ENCODE results near the gene SUV39H1. TPM values are rescaled to one million over a fixed set of nuclear protein-coding genes. Genes with fewer than 3 reads are reported as not detected.
"Not testable (repeated sequence)": the region's sequence is repeated elsewhere in the genome, so short reads cannot be mapped to it uniquely, and the experiment has no call there.

SUV39H1 gene
- total RNA-seq, 2 experiments from 2014 or later = 26.8 to 28.4 TPM

DNA sequence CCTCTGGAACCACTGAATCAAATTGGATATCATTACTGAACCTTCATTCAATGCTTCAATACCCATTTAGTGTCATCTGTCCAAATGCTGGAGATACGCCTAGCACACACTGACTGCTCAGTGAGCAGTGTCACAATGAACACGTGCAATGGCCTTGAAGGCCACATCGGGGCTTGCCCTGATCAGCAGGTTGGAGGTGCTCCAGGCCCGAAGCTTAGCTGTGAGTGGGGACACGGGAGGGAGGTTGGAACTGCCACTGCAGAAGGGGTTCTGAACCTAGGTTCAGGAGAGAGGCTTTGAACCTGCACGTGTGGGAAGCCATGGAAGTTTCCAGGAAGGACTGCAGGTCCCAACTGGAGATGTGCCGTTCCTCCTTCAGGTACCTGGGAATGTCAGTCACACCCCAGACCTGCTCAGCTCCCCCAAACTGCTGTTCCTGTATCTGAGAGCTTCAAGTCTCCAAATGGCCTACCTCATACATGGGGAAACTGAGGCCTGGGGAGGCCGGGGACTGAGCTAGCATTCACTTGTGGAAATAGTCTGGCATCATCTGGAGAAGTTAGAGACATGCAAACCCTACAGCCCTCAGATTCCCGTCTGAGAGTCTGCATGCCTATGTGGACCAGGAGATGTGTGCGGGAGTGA, 14.9 kb upstream of the SUV39H1 start:
- Mint-ChIP-seq H3K9me3 (no peaks in the 10 kb centered on the region), H3K4me1 (ENCODE audit: low read depth) (peaks cover 52% of the 10 kb centered on the region), H3K27me3 (no peaks in the 10 kb centered on the region), H3K4me3 (no peak overlapping the region), H3K36me3 (ENCODE audit: low read depth) (peaks cover 29% of the 10 kb centered on the region), H3K27ac (peak overlapping the region; percentile 67)
- ATAC-seq (no peak), DNase-seq (no peak)
- ChIA-PET CTCF (no interaction called here), POLR2A (interaction anchor here (1.3 kb wide), 1 partner anchor 15 kb away, joined by 5 read pairs; the partner anchor contains the start of gene SUV39H1)
- intact Hi-C loops (cut with micrococcal nuclease) = loop anchor here (5.0 kb wide), 1 partner anchor 56 kb away; no protein-coding TSS in a partner anchor
- TF ChIP-seq, protein P1, sequence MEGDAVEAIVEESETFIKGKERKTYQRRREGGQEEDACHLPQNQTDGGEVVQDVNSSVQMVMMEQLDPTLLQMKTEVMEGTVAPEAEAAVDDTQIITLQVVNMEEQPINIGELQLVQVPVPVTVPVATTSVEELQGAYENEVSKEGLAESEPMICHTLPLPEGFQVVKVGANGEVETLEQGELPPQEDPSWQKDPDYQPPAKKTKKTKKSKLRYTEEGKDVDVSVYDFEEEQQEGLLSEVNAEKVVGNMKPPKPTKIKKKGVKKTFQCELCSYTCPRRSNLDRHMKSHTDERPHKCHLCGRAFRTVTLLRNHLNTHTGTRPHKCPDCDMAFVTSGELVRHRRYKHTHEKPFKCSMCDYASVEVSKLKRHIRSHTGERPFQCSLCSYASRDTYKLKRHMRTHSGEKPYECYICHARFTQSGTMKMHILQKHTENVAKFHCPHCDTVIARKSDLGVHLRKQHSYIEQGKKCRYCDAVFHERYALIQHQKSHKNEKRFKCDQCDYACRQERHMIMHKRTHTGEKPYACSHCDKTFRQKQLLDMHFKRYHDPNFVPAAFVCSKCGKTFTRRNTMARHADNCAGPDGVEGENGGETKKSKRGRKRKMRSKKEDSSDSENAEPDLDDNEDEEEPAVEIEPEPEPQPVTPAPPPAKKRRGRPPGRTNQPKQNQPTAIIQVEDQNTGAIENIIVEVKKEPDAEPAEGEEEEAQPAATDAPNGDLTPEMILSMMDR (IDR thresholded peaks at IDR 0.05) = no peak

DNA sequence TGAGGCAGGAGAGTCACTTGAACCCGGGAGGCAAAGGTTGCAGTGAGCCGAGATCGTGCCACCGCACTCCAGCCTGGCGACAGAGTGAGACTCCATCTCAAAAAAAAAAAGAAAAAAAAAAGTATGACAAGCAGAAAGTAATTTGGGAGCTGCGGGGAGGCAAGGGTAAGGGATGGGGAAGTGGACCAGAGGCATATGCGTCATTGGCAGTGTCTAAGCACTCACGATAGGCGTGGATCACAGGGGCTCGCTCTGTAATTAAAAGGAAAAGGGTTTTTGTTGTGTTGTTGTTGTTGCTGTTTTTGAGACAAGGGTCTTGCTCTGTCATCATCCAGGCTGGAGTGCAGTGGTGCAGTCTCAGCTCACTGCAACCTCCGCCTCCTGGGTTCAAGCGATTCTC, 13.7 kb upstream of the SUV39H1 start:
- peak overlapping the region; percentile 98 for H3K27ac Mint-ChIP-seq
- intact Hi-C loops (cut with micrococcal nuclease) = loop anchor here (5.0 kb wide), 1 partner anchor 55 kb away; no protein-coding TSS in a partner anchor
- H3K27me3 Mint-ChIP-seq, DNase-seq, ATAC-seq, H3K9me3 Mint-ChIP-seq: not testable (repeated sequence)
- CTCF ChIA-PET = interaction anchor here (0.6 to 2.2 kb wide), 3 partner anchors 13 to 199 kb away, joined by 3 to 5 read pairs (median 4); partner anchors contain the start of genes HDAC6 and SUV39H1
- peak overlapping the region; percentile 80 for H3K4me3 Mint-ChIP-seq
- peaks cover 40% of the 10 kb centered on the region for H3K36me3 Mint-ChIP-seq (ENCODE audit: low read depth)
- H3K4me1 Mint-ChIP-seq (ENCODE audit: low read depth) = peaks cover 57% of the 10 kb centered on the region
- POLR2A ChIA-PET = interaction anchor here (0.9 to 1.4 kb wide), 5 partner anchors 13 to 260 kb away, joined by 3 to 10 read pairs (median 6); partner anchors contain the start of gene SUV39H1

DNA sequence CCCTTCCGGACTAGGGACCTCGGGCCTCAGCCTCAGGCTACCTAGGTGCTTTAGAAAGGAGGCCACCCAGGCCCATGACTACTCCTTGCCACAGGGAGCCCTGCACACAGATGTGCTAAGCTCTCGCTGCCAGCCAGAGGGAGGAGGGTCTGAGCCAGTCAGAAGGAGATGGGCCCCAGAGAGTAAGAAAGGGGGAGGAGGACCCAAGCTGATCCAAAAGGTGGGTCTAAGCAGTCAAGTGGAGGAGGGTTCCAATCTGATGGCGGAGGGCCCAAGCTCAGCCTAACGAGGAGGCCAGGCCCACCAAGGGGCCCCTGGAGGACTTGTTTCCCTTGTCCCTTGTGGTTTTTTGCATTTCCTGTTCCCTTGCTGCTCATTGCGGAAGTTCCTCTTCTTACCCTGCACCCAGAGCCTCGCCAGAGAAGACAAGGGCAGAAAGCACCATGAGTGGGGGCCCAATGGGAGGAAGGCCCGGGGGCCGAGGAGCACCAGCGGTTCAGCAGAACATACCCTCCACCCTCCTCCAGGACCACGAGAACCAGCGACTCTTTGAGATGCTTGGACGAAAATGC, 13.0 kb upstream of the SUV39H1 start, which contains the start of gene WAS:
TSS of gene WAS (plus strand) at position 389 of the 572 bp plus-strand sequence. CDS start at position 444, 55 bp downstream.
- Mint-ChIP-seq H3K4me3 (peak within 1 kb of the TSS; percentile 80), H3K4me1 (ENCODE audit: low read depth) (peaks cover 50% of the 10 kb centered on the region), H3K36me3 (ENCODE audit: low read depth) (peaks cover 42% of the 10 kb centered on the region), H3K9me3 (no peaks in the 10 kb centered on the region), H3K27ac (peak within 1 kb of the TSS; percentile 98), H3K27me3 (no peaks in the 10 kb centered on the region)
- ChIA-PET POLR2A (interaction anchor here (0.6 to 1.4 kb wide), 7 partner anchors 12 to 259 kb away, joined by 3 to 10 read pairs (median 3); partner anchors contain the start of gene SUV39H1), CTCF (interaction anchor here (0.6 to 2.2 kb wide), 3 partner anchors 13 to 199 kb away, joined by 3 to 5 read pairs (median 4); partner anchors contain the start of genes HDAC6 and SUV39H1)
- TF ChIP-seq, protein P1 (IDR thresholded peaks at IDR 0.05) = no peak
- peak; percentile 93 for ATAC-seq
- intact Hi-C loops (cut with micrococcal nuclease) = loop anchor here (5.0 kb wide), 1 partner anchor 54 kb away; no protein-coding TSS in a partner anchor
- DNase-seq = peak; percentile 74

DNA sequence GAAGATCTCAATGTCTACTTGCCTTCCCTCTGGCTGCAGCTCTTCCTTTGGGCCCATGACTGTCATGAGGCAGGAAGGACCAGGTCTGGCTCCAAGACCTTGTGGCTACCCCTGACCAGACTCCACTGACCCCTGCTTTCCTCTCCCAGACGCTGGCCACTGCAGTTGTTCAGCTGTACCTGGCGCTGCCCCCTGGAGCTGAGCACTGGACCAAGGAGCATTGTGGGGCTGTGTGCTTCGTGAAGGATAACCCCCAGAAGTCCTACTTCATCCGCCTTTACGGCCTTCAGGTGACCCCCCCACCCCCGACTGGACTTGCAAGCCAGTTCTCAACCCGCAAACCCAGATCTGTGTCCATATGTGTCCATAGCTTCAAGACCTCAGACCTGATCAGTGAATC, 12.4 kb upstream of the SUV39H1 start:
- POLR2A ChIA-PET = interaction anchor here (0.6 to 1.4 kb wide), 7 partner anchors 12 to 258 kb away, joined by 3 to 10 read pairs (median 3); partner anchors contain the start of gene SUV39H1
- no peak for ATAC-seq
- H3K27ac Mint-ChIP-seq = peak overlapping the region; percentile 98
- CTCF ChIA-PET = interaction anchor here (1.5 to 2.2 kb wide), 2 partner anchors 12 to 118 kb away, joined by 4 to 5 read pairs; partner anchors contain the start of genes HDAC6 and SUV39H1
- H3K9me3 Mint-ChIP-seq = no peaks in the 10 kb centered on the region
- TF ChIP-seq, protein P1 (IDR thresholded peaks at IDR 0.05) = no peak
- H3K4me1 Mint-ChIP-seq (ENCODE audit: low read depth) = peaks cover 49% of the 10 kb centered on the region
- peaks cover 42% of the 10 kb centered on the region for H3K36me3 Mint-ChIP-seq (ENCODE audit: low read depth)
- no peaks in the 10 kb centered on the region for H3K27me3 Mint-ChIP-seq
- H3K4me3 Mint-ChIP-seq = peak overlapping the region; percentile 80
- no peak for DNase-seq
- intact Hi-C loops (cut with micrococcal nuclease) = loop anchor here (5.0 kb wide), 1 partner anchor 53 kb away; no protein-coding TSS in a partner anchor

DNA sequence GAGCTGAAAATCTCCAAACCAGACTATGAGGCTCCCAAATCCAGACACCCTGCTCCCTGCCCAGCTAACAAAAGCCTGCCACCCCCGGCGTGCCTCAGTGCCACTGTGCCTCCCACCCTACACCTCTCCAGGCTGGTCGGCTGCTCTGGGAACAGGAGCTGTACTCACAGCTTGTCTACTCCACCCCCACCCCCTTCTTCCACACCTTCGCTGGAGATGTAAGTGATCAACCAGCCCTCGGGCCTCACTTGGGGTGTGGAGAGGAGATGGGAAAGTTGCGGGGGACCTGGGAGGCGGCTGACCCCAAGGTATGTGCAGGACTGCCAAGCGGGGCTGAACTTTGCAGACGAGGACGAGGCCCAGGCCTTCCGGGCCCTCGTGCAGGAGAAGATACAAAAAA, 11.1 kb upstream of the SUV39H1 start:
- H3K9me3 Mint-ChIP-seq = no peaks in the 10 kb centered on the region
- ChIA-PET CTCF (no interaction called here), POLR2A (interaction anchor here (0.7 kb wide), 1 partner anchor 9 kb away, joined by 3 read pairs; no protein-coding TSS in a partner anchor)
- H3K4me3 Mint-ChIP-seq = peak overlapping the region; percentile 80
- intact Hi-C loops (cut with micrococcal nuclease) = no loop called here
- peaks cover 42% of the 10 kb centered on the region for H3K4me1 Mint-ChIP-seq (ENCODE audit: low read depth)
- H3K36me3 Mint-ChIP-seq (ENCODE audit: low read depth) = peaks cover 43% of the 10 kb centered on the region
- DNase-seq (no peak), ATAC-seq (no peak)
- H3K27me3 Mint-ChIP-seq = no peaks in the 10 kb centered on the region
- TF ChIP-seq, protein P1 (IDR thresholded peaks at IDR 0.05) = no peak
- peak overlapping the region; percentile 98 for H3K27ac Mint-ChIP-seq

All from activated CD8-positive, alpha-beta T cell treated with anti-CD3 and anti-CD28 coated beads for 36 hours (primary cell).